GM18519 (cell line): ENCODE data around the gene GMDS.

ENCODE experiments used
- ATAC-seq: cut with Tn5 transposase; IDR thresholded peaks from one replicate; pipeline ENCODE4 v1.9.1; 2021; ENCODE audit warnings: mild to moderate bottlenecking, moderate library complexity; ENCODE audit not compliant: unreplicated experiment, low FRiP score

The GMDS gene

GRCh38 chr6:1605893-1606779, 639.3 kb downstream of the GMDS start:
- no peak for ATAC-seq

GRCh38 chr6:1605004-1605892, 640.2 kb downstream of the GMDS start:
- ATAC-seq: no peak

- no peak for ATAC-seq
Observed at GRCh38 chr6:1604158-1605003, 641.0 kb downstream of the GMDS start.

GRCh38 chr6:1603708-1604107, 641.7 kb downstream of the GMDS start:
- ATAC-seq: no peak

- no peak for ATAC-seq
Observed at GRCh38 chr6:1602049-1602713, 643.2 kb downstream of the GMDS start.

GRCh38 chr6:1601158-1602048, 644.0 kb downstream of the GMDS start:
- ATAC-seq: no peak

- no peak for ATAC-seq
Observed at GRCh38 chr6:1600764-1601157, 644.6 kb downstream of the GMDS start.

GRCh38 chr6:1600063-1600763, 645.2 kb downstream of the GMDS start:
- no peak for ATAC-seq

GRCh38 chr6:1599469-1599868, 645.9 kb downstream of the GMDS start:
- ATAC-seq: no peak

- no peak for ATAC-seq
Observed at GRCh38 chr6:1598886-1599285, 646.5 kb downstream of the GMDS start.

- ATAC-seq: no peak
Observed at GRCh38 chr6:1598433-1598832, 647.0 kb downstream of the GMDS start.

- ATAC-seq: no peak
Observed at GRCh38 chr6:1597924-1598323, 647.5 kb downstream of the GMDS start.

GRCh38 chr6:1597121-1597744, 648.2 kb downstream of the GMDS start:
- no peak for ATAC-seq

GRCh38 chr6:1596088-1596852, 649.1 kb downstream of the GMDS start:
- no peak for ATAC-seq

- no peak for ATAC-seq
Observed at GRCh38 chr6:1595271-1596087, 649.9 kb downstream of the GMDS start.

GRCh38 chr6:1594445-1595200, 650.8 kb downstream of the GMDS start:
- ATAC-seq: no peak
